Measurements from ENCODE around the gene VAPA.

VAPA gene

GRCh38 chr18:9944805-9945204 lies 31.0 kb downstream of the VAPA start:
- no peak for DNase-seq

GRCh38 chr18:9946831-9947230 lies 33.0 kb downstream of the VAPA start:
- no peak for DNase-seq

- DNase-seq = no peak
These were observed 33.4 kb downstream of the VAPA start for GRCh38 chr18:9947248-9947647.

- no peak for DNase-seq
These were observed 35.5 kb downstream of the VAPA start for GRCh38 chr18:9949315-9949714.

- DNase-seq = no peak
These were observed 36.0 kb downstream of the VAPA start for GRCh38 chr18:9949861-9950260.

- DNase-seq = no peak
These were observed 36.6 kb downstream of the VAPA start for GRCh38 chr18:9950289-9951016.

- DNase-seq = peak in 1 of 2 experiments; percentile 62
These were observed 37.4 kb downstream of the VAPA start for GRCh38 chr18:9951022-9951859.

GRCh38 chr18:9952633-9953416 lies 39.0 kb downstream of the VAPA start:
- no peak for DNase-seq

- DNase-seq = no peak
These were observed 45.1 kb downstream of the VAPA start for GRCh38 chr18:9958861-9959399.

- no peak for DNase-seq
These were observed 45.7 kb downstream of the VAPA start for GRCh38 chr18:9959564-9959963.

GRCh38 chr18:9960258-9960904 lies 46.6 kb downstream of the VAPA start:
- DNase-seq = no peak

GRCh38 chr18:9961041-9961440 lies 47.2 kb downstream of the VAPA start:
- DNase-seq = no peak

- no peak for DNase-seq
These were observed 52.2 kb downstream of the VAPA start for GRCh38 chr18:9965711-9966624.

- DNase-seq = no peak
These were observed 54.4 kb downstream of the VAPA start for GRCh38 chr18:9968081-9968848.

GRCh38 chr18:9969247-9969646 lies 55.4 kb downstream of the VAPA start:
- DNase-seq = no peak

- DNase-seq = peak; percentile 55 to 81
These were observed 57.6 kb downstream of the VAPA start for GRCh38 chr18:9971313-9971920.

- DNase-seq = no peak
These were observed 59.7 kb downstream of the VAPA start for GRCh38 chr18:9973470-9973869.

GRCh38 chr18:9974279-9974915 lies 60.6 kb downstream of the VAPA start:
- DNase-seq = no peak

GRCh38 chr18:9975658-9976057 lies 61.8 kb downstream of the VAPA start:
- DNase-seq = no peak

- DNase-seq = no peak
These were observed 68.9 kb downstream of the VAPA start for GRCh38 chr18:9982711-9983110.

All from NCI-H524 (cell line).